ENCODE results near the gene CLEC18C. TPM values are rescaled to one million over a fixed set of nuclear protein-coding genes. Genes with fewer than 3 reads are reported as not detected.

The CLEC18C gene
- total RNA-seq, 3 donors from 2014 or later: 0.61 to 0.87 (median 0.70) TPM

DNA sequence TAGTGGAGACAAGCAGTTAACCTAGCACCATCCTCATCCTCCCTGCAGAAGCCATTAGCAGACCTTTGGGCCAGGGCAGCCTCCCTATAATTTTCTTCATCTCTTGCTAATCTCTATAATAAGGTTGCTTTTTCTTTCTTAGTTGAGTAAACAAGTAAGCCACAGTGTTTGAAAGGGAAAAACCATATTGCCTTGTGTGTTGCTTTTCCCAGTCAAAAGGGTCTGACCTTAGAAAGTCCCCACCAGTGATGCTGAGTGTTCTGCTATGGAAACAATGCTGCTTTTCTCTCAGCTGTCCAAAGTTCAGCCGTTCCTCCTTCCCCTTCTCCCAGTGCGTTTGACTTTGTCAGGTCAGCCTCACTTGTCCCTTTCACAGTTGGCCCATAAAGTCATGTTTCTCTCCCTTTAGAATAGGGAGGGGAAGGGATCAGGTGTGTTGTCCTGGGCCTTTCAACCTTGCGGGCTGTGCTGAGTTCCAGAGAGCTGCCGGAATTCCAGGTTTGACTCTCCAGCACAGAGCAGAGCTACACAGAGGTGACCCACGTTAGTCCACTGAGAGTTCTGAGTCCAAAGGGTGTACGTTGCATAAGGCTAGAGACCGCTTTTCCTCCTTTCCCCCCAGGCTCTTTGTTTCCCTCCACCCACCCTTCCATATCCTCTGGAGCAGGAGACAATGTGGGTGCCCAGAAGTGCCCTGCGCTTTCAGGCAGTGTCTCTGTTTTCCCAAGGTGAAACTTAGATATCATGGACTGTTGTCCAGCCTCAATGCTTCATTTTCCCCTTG, 15.9 kb upstream of the CLEC18C start:
- no peaks in the 10 kb centered on the region for H3K9me3 ChIP-seq
- DNase-seq (no peak), ATAC-seq (no peak)
- no peak for TF ChIP-seq CTCF (IDR thresholded peaks at IDR 0.05)
- peaks cover 12% of the 10 kb centered on the region for H3K4me1 ChIP-seq (ENCODE audit: low read depth)
- intact Hi-C loops (cut with DNase I, micrococcal nuclease): no loop called here
- H3K4me3 ChIP-seq: no peak overlapping the region
- H3K36me3 ChIP-seq (ENCODE audit: low read depth): peaks cover 26% of the 10 kb centered on the region

GRCh38 chr16:70158261-70158939, 15.2 kb upstream of the CLEC18C start:
- Histone ChIP-seq H3K4me3 (no peak overlapping the region), H3K4me1 (ENCODE audit: low read depth) (peaks cover 5% of the 10 kb centered on the region), H3K36me3 (ENCODE audit: low read depth) (peaks cover 26% of the 10 kb centered on the region), H3K9me3 (no peaks in the 10 kb centered on the region)
- DNase-seq (no peak), ATAC-seq (no peak)
- intact Hi-C loops (cut with DNase I, micrococcal nuclease): no loop called here
- TF ChIP-seq CTCF (IDR thresholded peaks at IDR 0.05): no peak

DNA sequence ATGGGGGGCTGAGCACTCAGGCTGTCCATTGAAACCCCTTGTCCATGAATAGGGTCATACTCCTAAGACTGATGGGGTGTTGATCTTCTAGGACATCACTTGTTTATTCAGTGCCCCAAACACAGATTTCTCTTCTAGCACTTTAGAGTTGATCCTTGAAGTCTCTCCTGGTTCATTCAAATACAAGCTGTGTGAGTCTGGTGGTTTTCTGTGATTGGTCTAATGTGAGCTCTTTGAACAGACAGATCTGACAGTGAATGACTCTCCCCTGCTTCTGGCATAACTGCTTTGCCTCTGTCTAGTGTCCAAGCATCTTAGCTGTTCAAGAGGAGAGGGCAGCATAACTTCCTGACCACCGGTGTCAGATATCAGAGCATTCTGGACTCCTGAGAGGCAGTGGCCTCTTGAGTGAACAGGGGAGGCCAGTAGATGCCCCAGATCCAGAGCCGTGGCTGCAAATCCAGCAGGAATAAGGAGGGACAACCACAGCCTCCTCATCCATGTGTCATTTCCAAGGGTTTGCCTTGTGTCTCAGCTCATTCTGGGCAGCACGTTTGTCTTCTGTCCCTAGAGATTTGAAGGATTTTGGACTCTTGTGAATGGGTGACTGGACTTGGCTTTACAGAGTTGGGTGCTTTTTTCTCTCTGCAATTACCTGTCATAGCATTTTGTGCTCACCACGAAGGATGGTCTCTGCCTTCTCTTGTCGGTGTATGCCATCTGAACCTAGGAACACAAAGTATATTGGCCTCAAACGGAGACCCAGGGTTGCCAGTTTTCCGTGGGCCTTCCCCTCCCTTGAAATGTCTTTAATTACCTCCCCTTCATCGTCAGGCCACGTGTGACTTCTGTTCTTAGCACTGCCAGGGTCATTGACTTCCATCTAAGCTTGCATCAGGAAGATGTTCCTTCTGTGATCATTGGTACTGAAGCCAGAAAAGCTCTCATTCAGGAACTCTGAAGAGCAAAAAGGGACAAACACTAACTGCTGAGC, 13.9 kb upstream of the CLEC18C start:
- DNase-seq (no peak), ATAC-seq (no peak)
- Histone ChIP-seq H3K4me1 (ENCODE audit: low read depth) (peaks cover 5% of the 10 kb centered on the region), H3K4me3 (no peak overlapping the region), H3K36me3 (ENCODE audit: low read depth) (peaks cover 26% of the 10 kb centered on the region), H3K9me3 (no peaks in the 10 kb centered on the region)
- no peak for TF ChIP-seq CTCF (IDR thresholded peaks at IDR 0.05)
- intact Hi-C loops (cut with DNase I, micrococcal nuclease): no loop called here

GRCh38 chr16:70160388-70160787, 13.2 kb upstream of the CLEC18C start:
- Histone ChIP-seq H3K4me1 (ENCODE audit: low read depth) (peaks cover 5% of the 10 kb centered on the region), H3K9me3 (no peaks in the 10 kb centered on the region), H3K36me3 (ENCODE audit: low read depth) (peaks cover 20% of the 10 kb centered on the region), H3K4me3 (no peak overlapping the region)
- TF ChIP-seq CTCF (IDR thresholded peaks at IDR 0.05): no peak
- DNase-seq: no peak
- intact Hi-C loops (cut with DNase I, micrococcal nuclease): no loop called here
- no peak for ATAC-seq

DNA sequence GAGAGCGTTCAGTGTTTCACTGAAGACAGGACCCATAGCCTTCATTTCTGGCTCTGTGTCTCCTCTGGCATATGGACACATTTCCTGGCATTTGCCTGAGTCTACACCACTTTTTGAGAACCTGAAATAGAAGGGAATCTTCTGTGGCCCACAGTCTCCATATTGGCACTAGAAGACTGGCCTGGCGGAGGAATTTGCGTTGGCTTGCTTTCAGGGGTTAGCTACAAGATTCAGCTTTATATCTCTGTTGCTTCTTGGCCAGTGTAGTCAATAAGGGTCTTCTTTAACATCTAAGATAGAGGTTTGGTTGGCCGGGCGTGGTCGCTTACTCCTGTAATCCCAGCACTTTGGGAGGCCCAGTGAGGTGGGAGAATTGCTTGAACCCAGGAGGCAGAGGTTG, 12.8 kb upstream of the CLEC18C start:
- H3K4me1 ChIP-seq (ENCODE audit: low read depth): peaks cover 5% of the 10 kb centered on the region
- no peaks in the 10 kb centered on the region for H3K9me3 ChIP-seq
- DNase-seq: no peak
- no peak for ATAC-seq
- intact Hi-C loops (cut with DNase I, micrococcal nuclease): no loop called here
- H3K4me3 ChIP-seq: no peak overlapping the region
- TF ChIP-seq CTCF (IDR thresholded peaks at IDR 0.05): no peak
- H3K36me3 ChIP-seq (ENCODE audit: low read depth): peaks cover 20% of the 10 kb centered on the region
